GM12865 (cell line): ENCODE results near the gene SDC3.

ENCODE experiments used
- DNase-seq: peaks from one replicate; pipeline ENCODE4 v3.0.0; 2010; ENCODE audit warnings: low read depth
- H3K4me3 ChIP-seq: 2 replicates; pipeline ENCODE4 v1.5.1; 2011; ENCODE audit warnings: mild to moderate bottlenecking, low read depth, low read length, control low read depth
- TF ChIP-seq, protein P1 (sequence below): IDR thresholded peaks from 2 replicates; pipeline ENCODE4 v1.5.1; 2011; ENCODE audit warnings: low read length, control low read depth, low read depth, inconsistent platforms; ENCODE audit not compliant: insufficient read depth; ENCODE audit errors: missing control alignments

Gene SDC3

GRCh38 chr1:30874176-30874575, 34.4 kb downstream of the SDC3 start:
- TF ChIP-seq, protein P1, sequence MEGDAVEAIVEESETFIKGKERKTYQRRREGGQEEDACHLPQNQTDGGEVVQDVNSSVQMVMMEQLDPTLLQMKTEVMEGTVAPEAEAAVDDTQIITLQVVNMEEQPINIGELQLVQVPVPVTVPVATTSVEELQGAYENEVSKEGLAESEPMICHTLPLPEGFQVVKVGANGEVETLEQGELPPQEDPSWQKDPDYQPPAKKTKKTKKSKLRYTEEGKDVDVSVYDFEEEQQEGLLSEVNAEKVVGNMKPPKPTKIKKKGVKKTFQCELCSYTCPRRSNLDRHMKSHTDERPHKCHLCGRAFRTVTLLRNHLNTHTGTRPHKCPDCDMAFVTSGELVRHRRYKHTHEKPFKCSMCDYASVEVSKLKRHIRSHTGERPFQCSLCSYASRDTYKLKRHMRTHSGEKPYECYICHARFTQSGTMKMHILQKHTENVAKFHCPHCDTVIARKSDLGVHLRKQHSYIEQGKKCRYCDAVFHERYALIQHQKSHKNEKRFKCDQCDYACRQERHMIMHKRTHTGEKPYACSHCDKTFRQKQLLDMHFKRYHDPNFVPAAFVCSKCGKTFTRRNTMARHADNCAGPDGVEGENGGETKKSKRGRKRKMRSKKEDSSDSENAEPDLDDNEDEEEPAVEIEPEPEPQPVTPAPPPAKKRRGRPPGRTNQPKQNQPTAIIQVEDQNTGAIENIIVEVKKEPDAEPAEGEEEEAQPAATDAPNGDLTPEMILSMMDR = no peak
- DNase-seq = no peak
- no peak overlapping the region for H3K4me3 ChIP-seq

DNA sequence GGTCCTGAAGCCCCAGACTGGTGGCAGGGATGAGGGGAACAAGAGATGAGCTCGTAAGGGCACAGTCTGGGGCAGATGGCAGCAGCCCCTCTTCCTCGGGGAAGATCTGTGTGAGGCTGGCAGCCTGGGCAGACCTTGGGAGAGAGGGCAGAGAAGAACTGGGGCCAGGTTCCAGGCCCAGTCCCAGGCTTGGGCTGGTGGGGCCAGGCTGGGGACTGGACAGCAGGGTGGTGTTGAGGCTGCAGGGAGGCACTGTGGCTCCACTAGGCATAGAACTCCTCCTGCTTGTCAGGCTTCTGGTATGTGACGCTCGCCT, 35.7 kb downstream of the SDC3 start:
- no peak overlapping the region for H3K4me3 ChIP-seq
- no peak for DNase-seq
- TF ChIP-seq, protein P1 = no peak

GRCh38 chr1:30872033-30872947, 36.3 kb downstream of the SDC3 start:
- TF ChIP-seq, protein P1 = no peak
- DNase-seq = no peak
- H3K4me3 ChIP-seq = no peak overlapping the region

GRCh38 chr1:30871276-30871871, 37.2 kb downstream of the SDC3 start:
- no peak for DNase-seq
- TF ChIP-seq, protein P1 = no peak
- H3K4me3 ChIP-seq = no peak overlapping the region

- no peak for DNase-seq
- no peak overlapping the region for H3K4me3 ChIP-seq
- TF ChIP-seq, protein P1 = no peak
Measured at GRCh38 chr1:30870656-30871055, 37.9 kb downstream of the SDC3 start.

- TF ChIP-seq, protein P1 = no peak
- DNase-seq = no peak
Measured at GRCh38 chr1:30870035-30870434, 38.5 kb downstream of the SDC3 start.

More at GRCh38 chr1:30870035-30870434, 38.5 kb downstream of the SDC3 start:
- H3K4me3 ChIP-seq = no peak overlapping the region
